ENCODE measurements around the gene ZNF782.
"Not testable (repeated sequence)": the region's sequence is repeated elsewhere in the genome, so short reads cannot be mapped to it uniquely, and the experiment has no call there.

The ZNF782 gene

GRCh38 chr9:96844040-96844439 is 10.3 kb downstream of the ZNF782 start:
- no peaks in the 10 kb centered on the region for H3K4me1 ChIP-seq (ENCODE audit: low read depth, poor library complexity, severe bottlenecking)
- no peaks in the 10 kb centered on the region; the same call in 1 of the 2 replicates for H3K36me3 ChIP-seq (ENCODE audit: insufficient read depth)
- no peak overlapping the region for H3K27ac ChIP-seq
- TF ChIP-seq CTCF (conservative IDR thresholded peaks at IDR 0.05; ENCODE audit: low read depth, low read length): no peak
- H4K20me1 ChIP-seq (ENCODE audit: insufficient read depth): no peaks in the 10 kb centered on the region
- no peak overlapping the region for H3K4me2 ChIP-seq
- H3K4me3 ChIP-seq (IDR thresholded peaks at IDR 0.05; ENCODE audit: insufficient read depth, low read depth, low read length): no peak overlapping the region
- no peak overlapping the region for H3K9ac ChIP-seq
- H3K79me2 ChIP-seq (ENCODE audit: insufficient read depth, low read depth): no peaks in the 10 kb centered on the region
- H3K27me3 ChIP-seq (ENCODE audit: insufficient read depth, low read depth): no peaks in the 10 kb centered on the region
- H2AFZ ChIP-seq (ENCODE audit: low read depth): no peak overlapping the region

- peaks cover 3% of the 10 kb centered on the region; the same call in 1 of the 2 replicates for H3K36me3 ChIP-seq (ENCODE audit: insufficient read depth)
- no peak overlapping the region for H3K4me2 ChIP-seq
- no peaks in the 10 kb centered on the region for H3K4me1 ChIP-seq (ENCODE audit: low read depth, poor library complexity, severe bottlenecking)
- no peak overlapping the region for H3K4me3 ChIP-seq (IDR thresholded peaks at IDR 0.05; ENCODE audit: insufficient read depth, low read depth, low read length)
- H3K27me3 ChIP-seq (ENCODE audit: insufficient read depth, low read depth): no peaks in the 10 kb centered on the region
- no peak overlapping the region for H2AFZ ChIP-seq (ENCODE audit: low read depth)
- H3K9ac ChIP-seq: no peak overlapping the region
- no peak overlapping the region for H3K27ac ChIP-seq
- no peaks in the 10 kb centered on the region for H3K79me2 ChIP-seq (ENCODE audit: insufficient read depth, low read depth)
- no peaks in the 10 kb centered on the region for H4K20me1 ChIP-seq (ENCODE audit: insufficient read depth)
- no peak for TF ChIP-seq CTCF (conservative IDR thresholded peaks at IDR 0.05; ENCODE audit: low read depth, low read length)
These were observed 35.8 kb downstream of the ZNF782 start for GRCh38 chr9:96818533-96818932.

GRCh38 chr9:96817973-96818372 is 36.3 kb downstream of the ZNF782 start:
- no peaks in the 10 kb centered on the region for H3K27me3 ChIP-seq (ENCODE audit: insufficient read depth, low read depth)
- no peak overlapping the region for H3K4me2 ChIP-seq
- H3K4me3 ChIP-seq (IDR thresholded peaks at IDR 0.05; ENCODE audit: insufficient read depth, low read depth, low read length): no peak overlapping the region
- H4K20me1 ChIP-seq (ENCODE audit: insufficient read depth): no peaks in the 10 kb centered on the region
- no peak for TF ChIP-seq CTCF (conservative IDR thresholded peaks at IDR 0.05; ENCODE audit: low read depth, low read length)
- no peak overlapping the region for H3K9ac ChIP-seq
- H3K27ac ChIP-seq: no peak overlapping the region
- no peaks in the 10 kb centered on the region; the same call in 1 of the 2 replicates for H3K36me3 ChIP-seq (ENCODE audit: insufficient read depth)
- H3K4me1 ChIP-seq (ENCODE audit: low read depth, poor library complexity, severe bottlenecking): no peaks in the 10 kb centered on the region
- no peaks in the 10 kb centered on the region for H3K79me2 ChIP-seq (ENCODE audit: insufficient read depth, low read depth)
- no peak overlapping the region for H2AFZ ChIP-seq (ENCODE audit: low read depth)

GRCh38 chr9:96813607-96814006 is 40.7 kb downstream of the ZNF782 start:
- no peak overlapping the region for H3K9ac ChIP-seq
- H3K4me3 ChIP-seq (IDR thresholded peaks at IDR 0.05; ENCODE audit: insufficient read depth, low read depth, low read length): no peak overlapping the region
- no peak overlapping the region for H3K27ac ChIP-seq
- no peaks in the 10 kb centered on the region for H3K79me2 ChIP-seq (ENCODE audit: insufficient read depth, low read depth)
- TF ChIP-seq CTCF (conservative IDR thresholded peaks at IDR 0.05; ENCODE audit: low read depth, low read length): no peak
- H3K4me1 ChIP-seq (ENCODE audit: low read depth, poor library complexity, severe bottlenecking): no peaks in the 10 kb centered on the region
- H3K36me3 ChIP-seq (ENCODE audit: insufficient read depth): no peaks in the 10 kb centered on the region; the same call in 1 of the 2 replicates
- no peaks in the 10 kb centered on the region for H3K27me3 ChIP-seq (ENCODE audit: insufficient read depth, low read depth)
- no peak overlapping the region for H3K4me2 ChIP-seq
- no peaks in the 10 kb centered on the region for H4K20me1 ChIP-seq (ENCODE audit: insufficient read depth)
- H2AFZ ChIP-seq (ENCODE audit: low read depth): no peak overlapping the region

- not testable (repeated sequence) for H2AFZ ChIP-seq (ENCODE audit: low read depth); H3K9ac ChIP-seq; H3K79me2 ChIP-seq (ENCODE audit: insufficient read depth, low read depth); H4K20me1 ChIP-seq (ENCODE audit: insufficient read depth); H3K36me3 ChIP-seq (ENCODE audit: insufficient read depth); H3K4me3 ChIP-seq (IDR thresholded peaks at IDR 0.05; ENCODE audit: insufficient read depth, low read depth, low read length); H3K27ac ChIP-seq; H3K27me3 ChIP-seq (ENCODE audit: insufficient read depth, low read depth); H3K4me2 ChIP-seq; H3K4me1 ChIP-seq (ENCODE audit: low read depth, poor library complexity, severe bottlenecking)
These were observed 55.4 kb downstream of the ZNF782 start for GRCh38 chr9:96798959-96799358.
